Tibial nerve (tissue), 4 donors: ENCODE results near the gene LPA. TPM values are rescaled to one million over a fixed set of nuclear protein-coding genes. Genes with fewer than 3 reads are reported as not detected.
"Not testable (repeated sequence)": the region's sequence is repeated elsewhere in the genome, so short reads cannot be mapped to it uniquely, and the experiment has no call there.

Source experiments
- DNase-seq, 2 donors: peaks; one replicate each; pipeline ENCODE4 v3.0.0-alpha.2; 2019; ENCODE audit warnings: low spot score in 2 of 2
- H3K27ac ChIP-seq, 4 donors: fragments of 200-600 bp; sonication (generic) in 3 of 4; one replicate each; pipeline ENCODE4 v1.5.1; 2017 to 2019; ENCODE audit warnings: mild to moderate bottlenecking in 1 of 4
- H3K27me3 ChIP-seq, 2 donors: fragments of 200-600 bp; sonication (generic) in 1 of 2; one replicate each; pipeline versions ENCODE4 v1.5.1 to v1.6.0; 2017 to 2019
- H3K36me3 ChIP-seq, 3 donors: fragments of 200-600 bp; sonication (generic); one replicate each; pipeline ENCODE4 v1.5.1; 2018 to 2019
- H3K4me1 ChIP-seq, 4 donors: fragments of 200-600 bp; sonication (generic) in 3 of 4; one replicate each; pipeline ENCODE4 v1.5.1; 2017 to 2019
- H3K4me3 ChIP-seq, 4 donors: fragments of 200-600 bp; sonication (generic) in 3 of 4; one replicate each; pipeline ENCODE4 v1.5.1; 2017 to 2019; ENCODE audit warnings: mild to moderate bottlenecking in 1 of 4, moderate library complexity in 1 of 4
- H3K9me3 ChIP-seq, 4 donors: fragments of 200-600 bp; sonication (generic) in 3 of 4; one replicate each; pipeline ENCODE4 v1.5.1; 2017 to 2019
- EP300 ChIP-seq, 2 donors: sonication (generic); formaldehyde crosslinking; IDR thresholded peaks; one replicate each; pipeline ENCODE4 v1.6.1; 2017; ENCODE audit warnings: antibody characterized with exemption in 2 of 2, mild to moderate bottlenecking in 1 of 2
- POLR2A ChIP-seq, 2 donors: fragments of 450-650 bp; IDR thresholded peaks; one replicate each; pipeline ENCODE4 v1.6.1; 2017; ENCODE audit warnings: antibody characterized with exemption in 2 of 2, mild to moderate bottlenecking in 2 of 2, moderate library complexity in 2 of 2
- WGBS, 2 donors: methylation state at CpG; one replicate each; pipeline ENCODE4 v1.1.5; 2018; 5-methylcytosine and 5-hydroxymethylcytosine counted together
- total RNA-seq, 4 donors: library from RNA; depleted of rRNA; stranded (reverse); fragments of >200 nt; gene quantifications; one replicate each; pipeline ENCODE4 v1.1.0, GENCODE V29; 2016
- TF ChIP-seq, protein P1 (sequence below), 5 experiments: fragments of 200-600 bp in 3 of 5; fragments of 450-650 bp in 2 of 5; sonication (generic) in 3 of 5; IDR thresholded peaks; one replicate each; pipeline ENCODE4 v1.5.1; 2016 to 2019; ENCODE audit warnings: antibody characterized with exemption in 5 of 5, mild to moderate bottlenecking in 3 of 5, moderate library complexity in 2 of 5

LPA gene
- total RNA-seq, 4 donors from 2014 or later = 0.22 to 0.90 (median 0.42) TPM; not detected in 1

DNA sequence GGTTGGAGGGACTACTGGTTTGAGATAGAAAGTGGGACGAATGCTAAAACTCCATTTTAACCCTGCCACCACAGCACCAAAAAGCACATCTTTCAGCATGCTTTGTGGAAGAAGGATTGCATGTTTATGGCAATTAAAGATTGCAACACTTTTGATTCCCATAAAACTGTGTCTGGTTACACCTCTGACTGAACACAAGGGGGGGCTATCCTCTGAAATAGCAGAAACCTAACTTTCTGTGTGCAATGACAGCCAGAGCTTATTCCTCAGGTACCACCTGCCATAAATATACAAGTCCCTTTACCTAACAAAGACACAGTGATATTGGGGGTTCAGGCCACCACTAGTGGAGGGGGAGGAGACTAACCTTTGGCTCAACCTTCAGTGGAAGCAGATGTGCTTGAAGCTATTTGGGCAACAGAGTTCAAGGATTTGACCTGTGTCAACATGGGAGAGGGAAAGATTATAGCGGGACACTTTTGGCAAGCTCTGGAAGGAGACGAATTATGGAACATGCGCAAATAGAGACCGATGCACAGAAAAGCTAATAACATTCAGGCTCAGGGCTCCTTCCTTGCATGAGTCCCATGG, 28.4 kb upstream of the LPA start:
- 90 to 91% methylated on average over 5 of the region's 5 CpGs for WGBS, 2 donors
- no peaks in the 10 kb centered on the region for H3K9me3 ChIP-seq
- no peak for TF ChIP-seq POLR2A (IDR thresholded peaks at IDR 0.05)
- no peak for TF ChIP-seq EP300 (IDR thresholded peaks at IDR 0.05)
- TF ChIP-seq, protein P1, sequence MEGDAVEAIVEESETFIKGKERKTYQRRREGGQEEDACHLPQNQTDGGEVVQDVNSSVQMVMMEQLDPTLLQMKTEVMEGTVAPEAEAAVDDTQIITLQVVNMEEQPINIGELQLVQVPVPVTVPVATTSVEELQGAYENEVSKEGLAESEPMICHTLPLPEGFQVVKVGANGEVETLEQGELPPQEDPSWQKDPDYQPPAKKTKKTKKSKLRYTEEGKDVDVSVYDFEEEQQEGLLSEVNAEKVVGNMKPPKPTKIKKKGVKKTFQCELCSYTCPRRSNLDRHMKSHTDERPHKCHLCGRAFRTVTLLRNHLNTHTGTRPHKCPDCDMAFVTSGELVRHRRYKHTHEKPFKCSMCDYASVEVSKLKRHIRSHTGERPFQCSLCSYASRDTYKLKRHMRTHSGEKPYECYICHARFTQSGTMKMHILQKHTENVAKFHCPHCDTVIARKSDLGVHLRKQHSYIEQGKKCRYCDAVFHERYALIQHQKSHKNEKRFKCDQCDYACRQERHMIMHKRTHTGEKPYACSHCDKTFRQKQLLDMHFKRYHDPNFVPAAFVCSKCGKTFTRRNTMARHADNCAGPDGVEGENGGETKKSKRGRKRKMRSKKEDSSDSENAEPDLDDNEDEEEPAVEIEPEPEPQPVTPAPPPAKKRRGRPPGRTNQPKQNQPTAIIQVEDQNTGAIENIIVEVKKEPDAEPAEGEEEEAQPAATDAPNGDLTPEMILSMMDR (IDR thresholded peaks at IDR 0.05) = no peak
- H3K36me3 ChIP-seq = no peaks in the 10 kb centered on the region
- H3K27me3 ChIP-seq = no peaks in the 10 kb centered on the region
- no peak overlapping the region for H3K4me3 ChIP-seq
- no peak overlapping the region for H3K27ac ChIP-seq
- no peaks in the 10 kb centered on the region for H3K4me1 ChIP-seq
- no peak for DNase-seq

- WGBS, 2 donors = 87 to 93% methylated on average over 5 of the region's 5 CpGs
- no peak overlapping the region for H3K4me3 ChIP-seq
- no peak overlapping the region for H3K27ac ChIP-seq
Observed at GRCh38 chr6:160691617-160692016, 27.5 kb upstream of the LPA start.

DNA sequence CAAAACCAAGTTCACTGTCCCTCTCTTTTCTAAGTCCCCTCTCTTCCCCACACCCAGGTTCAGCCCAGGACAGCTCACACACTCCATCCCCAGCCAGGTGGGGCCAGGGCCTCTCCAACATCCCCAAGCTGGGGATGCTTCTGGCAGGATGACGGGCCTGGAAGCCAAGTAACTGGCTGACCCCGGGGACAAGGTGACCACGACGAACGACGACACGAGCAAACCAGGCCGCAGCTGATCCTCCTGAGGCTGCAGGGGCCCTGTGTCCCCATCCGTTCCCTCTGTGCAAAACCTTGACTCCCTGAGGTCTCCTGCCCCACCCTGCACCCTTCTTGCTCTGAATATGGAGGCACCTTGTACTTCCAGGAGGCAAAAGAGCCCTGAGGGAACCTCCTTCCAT, 26.4 kb upstream of the LPA start:
- no peak for TF ChIP-seq POLR2A (IDR thresholded peaks at IDR 0.05)
- TF ChIP-seq EP300 (IDR thresholded peaks at IDR 0.05) = no peak
- TF ChIP-seq, protein P1 (IDR thresholded peaks at IDR 0.05) = no peak
- WGBS, 2 donors = 86 to 87% methylated on average over 9 of the region's 9 CpGs
- DNase-seq = no peak
- Histone ChIP-seq H3K27me3 (no peaks in the 10 kb centered on the region), H3K36me3 (no peaks in the 10 kb centered on the region), H3K4me3 (no peak overlapping the region), H3K27ac (no peak overlapping the region), H3K9me3 (no peaks in the 10 kb centered on the region), H3K4me1 (no peaks in the 10 kb centered on the region)

More at GRCh38 chr6:160691617-160692016, 27.5 kb upstream of the LPA start:
- no peak for DNase-seq
- TF ChIP-seq POLR2A (IDR thresholded peaks at IDR 0.05) = no peak
- TF ChIP-seq, protein P1 (IDR thresholded peaks at IDR 0.05) = no peak
- no peak for TF ChIP-seq EP300 (IDR thresholded peaks at IDR 0.05)
- H3K36me3 ChIP-seq = no peaks in the 10 kb centered on the region
- H3K27me3 ChIP-seq = no peaks in the 10 kb centered on the region
- no peaks in the 10 kb centered on the region for H3K9me3 ChIP-seq
- H3K4me1 ChIP-seq = no peaks in the 10 kb centered on the region

DNA sequence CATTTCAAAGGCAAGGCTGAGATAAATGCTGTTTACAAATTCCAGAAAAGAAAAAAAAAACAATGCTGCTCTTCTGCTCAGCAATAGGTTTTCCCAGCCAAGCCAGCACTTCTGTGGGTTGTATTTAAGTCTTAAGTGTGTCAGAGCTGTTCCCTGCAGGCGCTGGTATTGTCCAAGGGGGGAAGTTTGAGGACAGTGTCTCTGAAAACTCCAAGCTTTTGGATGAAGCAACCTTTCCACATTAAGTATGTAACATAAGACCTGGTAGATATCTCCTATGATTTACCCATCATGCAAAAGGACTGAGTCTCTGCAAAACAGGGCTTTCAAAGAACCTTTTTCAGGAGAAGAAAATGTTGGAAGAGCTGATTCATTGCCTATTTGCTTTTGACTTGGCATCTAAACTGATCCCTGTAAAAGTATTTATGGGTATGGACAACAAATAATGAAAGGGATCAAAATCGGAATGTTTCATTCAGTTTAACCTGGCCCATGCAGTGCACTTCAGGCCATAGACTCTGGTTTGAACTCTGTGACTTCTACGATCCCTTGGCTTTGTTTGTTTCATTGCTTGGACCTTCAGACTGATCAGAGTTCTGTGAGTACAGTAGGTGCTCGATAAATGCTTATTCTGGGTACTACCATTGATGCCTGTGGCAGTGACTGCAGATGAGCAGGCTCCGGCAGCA, 21.8 kb upstream of the LPA start:
- Histone ChIP-seq H3K27ac (no peak overlapping the region), H3K9me3 (no peaks in the 10 kb centered on the region), H3K4me3 (no peak overlapping the region), H3K4me1 (no peaks in the 10 kb centered on the region), H3K36me3 (no peaks in the 10 kb centered on the region), H3K27me3 (no peaks in the 10 kb centered on the region)
- WGBS, 2 donors = 85 to 91% methylated on average over 5 of the region's 5 CpGs
- no peak for TF ChIP-seq EP300 (IDR thresholded peaks at IDR 0.05)
- TF ChIP-seq, protein P1 (IDR thresholded peaks at IDR 0.05) = no peak
- no peak for TF ChIP-seq POLR2A (IDR thresholded peaks at IDR 0.05)
- no peak for DNase-seq

- H3K27ac ChIP-seq, H3K4me3 ChIP-seq, H3K36me3 ChIP-seq, H3K9me3 ChIP-seq, H3K27me3 ChIP-seq, DNase-seq, H3K4me1 ChIP-seq: not testable (repeated sequence)
- WGBS, 2 donors = 87 to 92% methylated on average over 29 to 32 of the region's 32 CpGs
Observed at GRCh38 chr6:160685101-160685761, 21.2 kb upstream of the LPA start.
